ENCODE results near the gene ZKSCAN3. TPM values are rescaled to one million over a fixed set of nuclear protein-coding genes. Genes with fewer than 3 reads are reported as not detected.

ZKSCAN3 gene
- total and polyA plus RNA-seq, 12 donors: 1.0 to 6.8 (median 4.8) TPM

GRCh38 chr6:28413681-28414080 is 63.9 kb downstream of the ZKSCAN3 start:
- DNase-seq (no peak), ATAC-seq (no peak)
- no peak overlapping the region for H3K27ac ChIP-seq
- TF ChIP-seq CTCF (IDR thresholded peaks at IDR 0.05): no peak
- H3K9me3 ChIP-seq: peaks cover 0 to 9% (median 0%) of the 10 kb centered on the region in 11 donors
- no peak overlapping the region for H3K4me3 ChIP-seq
- H3K36me3 ChIP-seq: no peaks in the 10 kb centered on the region
- intact Hi-C loops (cut with DNase I): no loop called here
- peaks cover 0 to 10% (median 0%) of the 10 kb centered on the region in 7 donors for H3K27me3 ChIP-seq
- no peaks in the 10 kb centered on the region for H3K4me1 ChIP-seq

Other genes starting within 250 kb of the ZKSCAN3 start
- 1 to 10 TPM; 1.4 to 3.3 (median 1.8) TPM for gene ZSCAN16, start 225.3 kb upstream of the ZKSCAN3 start, total RNA-seq
- 1 to 10 TPM; 4.7 to 5.6 TPM for gene ZSCAN16, start 225.3 kb upstream of the ZKSCAN3 start, polyA plus RNA-seq
- gene ZKSCAN8, start 208.1 kb upstream of the ZKSCAN3 start, total RNA-seq: 10 to 100 TPM; 11.8 to 18.5 (median 14.8) TPM
- gene ZKSCAN8, start 208.1 kb upstream of the ZKSCAN3 start, polyA plus RNA-seq: 1 to 10 TPM; 2.7 to 4.2 TPM
- gene ZSCAN9, start 124.7 kb upstream of the ZKSCAN3 start, total RNA-seq: 10 to 100 TPM in 2 of 10 donors, 1 to 10 TPM in 8; 6.8 to 11.2 (median 8.8) TPM
- 10 to 100 TPM in 1 of 2 donors, 1 to 10 TPM in 1; 8.4 to 11.1 TPM for gene ZSCAN9, start 124.7 kb upstream of the ZKSCAN3 start, polyA plus RNA-seq
- gene ZKSCAN4, start 97.7 kb upstream of the ZKSCAN3 start, total RNA-seq: 1 to 10 TPM in 9 of 10 donors, under 1 TPM in 1; 0.55 to 3.6 (median 2.9) TPM
- 1 to 10 TPM; 1.7 to 2.0 TPM for gene ZKSCAN4, start 97.7 kb upstream of the ZKSCAN3 start, polyA plus RNA-seq
- 1 to 10 TPM; 2.7 to 8.5 (median 6.5) TPM for gene NKAPL, start 90.7 kb upstream of the ZKSCAN3 start, total RNA-seq
- 1 to 10 TPM; 7.6 to 9.7 TPM for gene NKAPL, start 90.7 kb upstream of the ZKSCAN3 start, polyA plus RNA-seq
- 10 to 100 TPM in 9 of 10 donors, 1 to 10 TPM in 1; 8.9 to 17.8 (median 12.8) TPM for gene ZSCAN26, start 82.8 kb upstream of the ZKSCAN3 start, total RNA-seq
- 10 to 100 TPM in 1 of 2 donors, 1 to 10 TPM in 1; 7.5 to 12.7 TPM for gene ZSCAN26, start 82.8 kb upstream of the ZKSCAN3 start, polyA plus RNA-seq
- gene PGBD1, start 68.4 kb upstream of the ZKSCAN3 start, total RNA-seq: 1 to 10 TPM; 1.6 to 3.6 (median 2.7) TPM
- gene PGBD1, start 68.4 kb upstream of the ZKSCAN3 start, polyA plus RNA-seq: 1 to 10 TPM; 2.9 to 4.6 TPM
- gene ZSCAN31, start 13.8 kb upstream of the ZKSCAN3 start, total RNA-seq: 10 to 100 TPM in 8 of 10 donors, 1 to 10 TPM in 2; 8.0 to 17.4 (median 11.9) TPM
- gene ZSCAN31, start 13.8 kb upstream of the ZKSCAN3 start, polyA plus RNA-seq: 1 to 10 TPM; 3.3 to 7.1 TPM
- 1 to 10 TPM; 2.2 to 3.5 (median 2.9) TPM for gene ZSCAN12, start 49.8 kb downstream of the ZKSCAN3 start, total RNA-seq
- 1 to 10 TPM; 1.2 TPM for gene ZSCAN12, start 49.8 kb downstream of the ZKSCAN3 start, polyA plus RNA-seq
- gene ZSCAN23, start 93.5 kb downstream of the ZKSCAN3 start, total RNA-seq: 1 to 10 TPM in 9 of 10 donors, under 1 TPM in 1; 0.98 to 2.7 (median 1.3) TPM
- gene ZSCAN23, start 93.5 kb downstream of the ZKSCAN3 start, polyA plus RNA-seq: under 1 TPM; 0.26 to 0.44 TPM
- gene GPX6, start 165.8 kb downstream of the ZKSCAN3 start, total RNA-seq: not detected
- gene GPX6, start 165.8 kb downstream of the ZKSCAN3 start, polyA plus RNA-seq: not detected
- not detected for gene GPX5, start 175.9 kb downstream of the ZKSCAN3 start, total RNA-seq
- not detected for gene GPX5, start 175.9 kb downstream of the ZKSCAN3 start, polyA plus RNA-seq